NCI-H146 treated with DMSO at 0.1 percent for 48 hours (cell line): Measurements from ENCODE around the gene TRAPPC10.

Source experiments
- DNase-seq: peaks from one replicate; lab custom pipeline; 2025; ENCODE audit not compliant: unreplicated experiment; lab: John Stamatoyannopoulos, UW

The TRAPPC10 gene

GRCh38 chr21:44011579-44012473 lies at the start of gene TRAPPC10:
TRAPPC10 (plus strand) TSS chr21:44012309; CDS start chr21:44012494, 185 bp downstream.
- DNase-seq, result peak; percentile 25

- no peak for DNase-seq
These were observed 46.1 kb upstream of the TRAPPC10 start for GRCh38 chr21:43965911-43966585.

- DNase-seq, result no peak
These were observed 45.1 kb upstream of the TRAPPC10 start for GRCh38 chr21:43966946-43967512.

DNA sequence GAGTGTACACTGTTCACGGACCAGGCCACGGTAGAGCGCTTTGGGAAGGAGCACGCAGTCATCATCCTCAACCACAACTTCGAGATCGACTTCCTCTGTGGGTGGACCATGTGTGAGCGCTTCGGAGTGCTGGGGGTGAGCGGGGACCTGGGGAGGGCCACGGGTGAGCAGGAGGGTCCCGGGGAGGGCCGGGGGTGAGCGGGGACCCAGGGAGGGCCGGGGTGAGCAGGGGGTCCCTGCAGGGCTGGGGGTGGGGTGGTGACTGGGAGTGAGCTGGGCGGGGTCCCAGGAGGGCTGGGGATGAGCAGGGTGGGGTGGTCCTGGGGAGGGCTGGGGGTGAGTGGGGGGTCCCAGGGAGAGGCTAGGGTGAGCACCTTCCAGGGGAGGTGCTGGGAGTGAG lies 44.1 kb upstream of the TRAPPC10 start:
- DNase-seq, result no peak

DNA sequence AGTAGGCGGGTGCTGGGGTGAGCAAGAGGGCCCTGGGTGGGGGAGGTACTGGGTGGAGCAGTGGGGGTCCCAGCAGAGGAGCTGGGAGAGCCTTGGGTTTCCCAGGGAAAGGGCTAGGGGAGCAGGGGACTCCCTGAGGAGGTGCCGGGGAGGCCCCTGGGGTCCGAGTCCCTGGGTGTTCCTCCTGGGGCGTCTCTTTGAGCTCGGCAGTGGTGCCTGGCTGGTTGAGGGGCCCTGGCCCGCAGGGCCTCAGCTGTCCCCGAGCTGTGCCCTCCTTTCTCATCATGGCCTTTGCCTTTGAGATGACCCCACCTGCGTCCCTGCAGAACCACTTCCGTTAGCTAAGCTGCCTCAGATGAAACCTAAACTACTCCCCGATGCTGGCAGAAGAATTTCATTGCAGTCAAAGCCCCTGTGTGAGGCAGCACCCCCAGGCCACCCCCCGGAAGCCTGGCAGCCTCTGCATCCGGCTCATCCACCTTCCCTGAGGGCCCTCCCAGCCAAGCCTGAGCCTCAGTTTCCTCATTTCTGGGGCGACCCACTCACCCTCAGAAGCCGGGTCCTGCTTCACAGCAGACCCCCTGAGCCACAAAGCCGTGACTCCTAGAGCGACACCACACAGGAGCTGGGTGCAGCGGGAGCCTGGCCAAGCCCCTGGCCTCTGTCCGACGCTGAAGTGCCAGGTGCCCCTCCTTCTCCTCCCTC lies 43.5 kb upstream of the TRAPPC10 start:
- DNase-seq, result no peak

- DNase-seq, result no peak
These were observed 43.0 kb upstream of the TRAPPC10 start for GRCh38 chr21:43969115-43969444.

DNA sequence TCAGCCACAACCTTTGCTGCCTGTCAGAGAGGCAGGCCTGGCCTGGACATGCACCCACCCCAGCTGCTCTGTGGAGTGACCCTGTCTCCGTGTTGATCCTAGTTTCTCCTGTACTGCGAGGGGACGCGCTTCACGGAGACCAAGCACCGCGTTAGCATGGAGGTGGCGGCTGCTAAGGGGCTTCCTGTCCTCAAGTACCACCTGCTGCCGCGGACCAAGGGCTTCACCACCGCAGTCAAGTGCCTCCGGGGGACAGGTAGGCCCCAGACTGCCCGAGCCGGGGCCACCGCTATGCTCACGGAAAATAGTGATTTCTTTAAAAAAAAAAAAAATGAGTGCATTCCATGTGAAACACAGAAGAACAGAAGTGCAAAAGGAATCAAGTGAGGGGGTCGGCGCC lies 41.6 kb upstream of the TRAPPC10 start:
- DNase-seq, result no peak

GRCh38 chr21:43971201-43971991 lies 40.7 kb upstream of the TRAPPC10 start:
- DNase-seq, result no peak

- no peak for DNase-seq
These were observed 40.2 kb upstream of the TRAPPC10 start for GRCh38 chr21:43971992-43972255.

GRCh38 chr21:43972850-43973633 lies 39.1 kb upstream of the TRAPPC10 start:
- no peak for DNase-seq

DNA sequence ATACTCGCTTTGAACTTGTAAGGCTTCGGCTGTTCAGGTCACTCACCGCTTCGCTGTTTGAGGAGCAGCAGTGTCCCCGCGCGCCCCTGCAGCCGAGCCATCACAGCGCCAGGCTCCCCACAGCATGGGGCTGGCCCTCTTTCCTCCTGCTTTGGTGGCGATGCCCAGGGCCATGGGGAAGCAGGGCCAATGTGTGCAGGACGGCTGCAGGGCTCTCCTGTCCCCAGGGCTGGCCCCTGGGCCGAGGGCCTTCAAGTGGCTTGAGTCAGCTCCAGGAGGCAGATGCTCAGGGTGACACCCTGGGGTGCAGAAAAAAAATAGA lies 38.5 kb upstream of the TRAPPC10 start:
- DNase-seq, result no peak

GRCh38 chr21:43974791-43975468 lies 37.2 kb upstream of the TRAPPC10 start:
- no peak for DNase-seq

GRCh38 chr21:43975469-43976098 lies 36.5 kb upstream of the TRAPPC10 start:
- peak; percentile 12 for DNase-seq

DNA sequence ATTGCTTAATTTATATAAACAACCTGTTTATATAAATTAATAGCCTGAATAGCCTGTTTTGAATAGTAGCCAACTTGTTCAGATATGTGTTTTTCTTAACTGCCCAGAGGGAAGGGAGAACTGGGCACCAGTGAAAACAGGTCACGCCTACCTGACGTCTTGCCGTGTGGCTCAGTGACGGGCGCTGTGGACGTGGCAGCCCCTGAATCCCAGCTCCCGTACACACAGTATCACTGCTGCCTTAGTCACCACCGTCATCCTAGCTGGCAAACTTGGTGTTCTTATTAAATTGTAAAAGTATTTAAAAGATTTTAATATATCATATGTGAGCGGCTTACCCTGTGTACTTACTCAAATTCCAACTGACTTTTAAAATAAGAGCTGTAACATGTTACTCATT lies 35.4 kb upstream of the TRAPPC10 start:
- DNase-seq, result no peak

- DNase-seq, result no peak
These were observed 34.0 kb upstream of the TRAPPC10 start for GRCh38 chr21:43978060-43978459.

- no peak for DNase-seq
These were observed 32.5 kb upstream of the TRAPPC10 start for GRCh38 chr21:43979654-43980053.

DNA sequence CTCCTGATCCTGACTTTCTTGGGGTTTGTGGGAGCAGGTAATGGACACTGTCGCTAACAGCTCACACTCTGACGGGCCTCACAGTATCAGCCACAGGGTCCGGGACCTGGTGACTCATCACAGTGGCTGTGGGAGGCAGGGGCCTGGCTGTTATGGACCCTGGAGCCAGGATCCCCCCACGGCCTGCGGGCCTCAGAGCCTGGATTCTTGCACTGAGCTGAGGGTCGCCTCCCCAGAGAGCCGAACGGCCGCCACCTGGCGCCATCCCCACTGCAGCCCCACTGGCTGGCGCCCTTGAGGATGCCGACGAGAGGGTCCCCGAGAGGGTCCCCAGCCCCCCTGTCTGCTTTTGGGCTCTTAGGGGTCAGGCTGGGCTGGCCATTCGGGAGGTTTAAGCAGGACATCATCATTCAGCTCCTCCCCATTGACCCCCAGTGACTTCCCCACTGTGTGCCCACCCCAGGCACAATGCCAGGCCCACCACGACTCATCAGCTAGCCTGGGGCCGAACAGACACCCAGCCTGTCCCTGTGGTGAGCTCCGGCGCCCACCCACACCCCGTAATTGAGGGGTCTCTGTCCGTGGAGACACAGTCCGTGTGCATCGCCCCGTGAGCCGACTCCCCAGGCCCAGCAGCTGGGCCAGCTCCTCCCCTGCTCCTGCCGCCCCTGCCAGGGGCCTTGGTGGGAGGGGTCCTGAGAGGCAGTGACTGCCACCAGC lies 30.8 kb upstream of the TRAPPC10 start:
- no peak for DNase-seq

DNA sequence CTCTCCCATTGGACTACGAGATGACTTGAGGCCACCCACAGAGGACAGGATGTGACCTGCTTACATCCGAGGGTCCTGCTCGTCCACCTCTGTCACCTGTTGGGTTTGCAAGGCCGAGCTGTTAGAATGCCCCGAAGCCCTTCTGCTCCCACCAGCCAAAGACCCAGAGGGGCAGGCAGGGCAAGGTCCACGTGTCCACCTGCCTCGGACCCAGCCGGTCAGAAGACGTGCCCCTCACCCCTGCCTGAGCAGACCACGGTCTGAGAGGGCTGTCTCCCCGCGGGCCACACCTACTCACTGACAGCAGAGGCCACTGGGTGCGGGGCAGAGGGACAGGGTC lies 30.3 kb upstream of the TRAPPC10 start:
- no peak for DNase-seq
